ENCODE measurements around the gene CACNB3.

Gene CACNB3

DNA sequence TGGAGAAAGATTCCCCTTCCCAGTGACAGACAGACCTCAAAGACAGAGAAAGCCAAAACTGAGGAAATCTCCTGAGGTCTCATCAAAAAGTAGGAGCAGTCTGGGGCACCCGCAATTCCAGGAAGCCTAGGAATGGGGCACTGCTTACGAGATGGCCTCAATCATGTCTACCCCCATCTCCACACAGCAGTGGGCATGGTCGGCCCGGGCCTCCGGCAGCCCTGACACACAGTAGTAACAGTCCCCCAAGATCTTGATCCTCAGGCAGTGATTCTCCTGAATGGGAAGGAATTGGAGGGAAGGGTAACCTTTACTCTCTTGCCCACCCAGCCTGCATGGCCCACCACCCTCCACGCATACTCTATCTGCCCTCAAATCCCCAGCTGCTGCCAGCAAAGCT, 41.3 kb upstream of the CACNB3 start:
- Histone ChIP-seq H3K79me2 (ENCODE audit: low read length) (no peaks in the 10 kb centered on the region), H3K4me3 (ENCODE audit: low read length) (no peak overlapping the region), H3K27ac (ENCODE audit: low read length) (no peak overlapping the region), H3K36me3 (replicated peaks; ENCODE audit: low read depth, low read length) (no peaks in the 10 kb centered on the region), H3K27me3 (ENCODE audit: low read depth, low read length) (no peaks in the 10 kb centered on the region), H4K20me1 (ENCODE audit: insufficient read depth, low read length) (no peaks in the 10 kb centered on the region), H3K9ac (ENCODE audit: low read length) (no peak overlapping the region), H3K9me3 (ENCODE audit: insufficient read depth, low read length) (no peaks in the 10 kb centered on the region), H2AFZ (ENCODE audit: low read depth, low read length) (no peak overlapping the region), H3K4me2 (ENCODE audit: low read length) (no peak overlapping the region), H3K4me1 (ENCODE audit: low read length) (peaks cover 10% of the 10 kb centered on the region)
- TF ChIP-seq CTCF (IDR thresholded peaks at IDR 0.05; ENCODE audit: low read depth, low read length) (no peak), EZH2phosphoT487 (IDR thresholded peaks at IDR 0.05; ENCODE audit: low read depth) (no peak)

GRCh38 chr12:48777501-48778400, 40.5 kb upstream of the CACNB3 start:
- no peak overlapping the region for H3K4me2 ChIP-seq (ENCODE audit: low read length)
- H3K4me1 ChIP-seq (ENCODE audit: low read length), result peaks cover 7% of the 10 kb centered on the region
- no peaks in the 10 kb centered on the region for H3K36me3 ChIP-seq (replicated peaks; ENCODE audit: low read depth, low read length)
- H3K4me3 ChIP-seq (ENCODE audit: low read length), result no peak overlapping the region
- no peak overlapping the region for H2AFZ ChIP-seq (ENCODE audit: low read depth, low read length)
- H3K27ac ChIP-seq (ENCODE audit: low read length), result no peak overlapping the region
- H3K9me3 ChIP-seq (ENCODE audit: insufficient read depth, low read length), result no peaks in the 10 kb centered on the region
- H3K79me2 ChIP-seq (ENCODE audit: low read length), result no peaks in the 10 kb centered on the region
- TF ChIP-seq CTCF (IDR thresholded peaks at IDR 0.05; ENCODE audit: low read depth, low read length) (no peak), EZH2phosphoT487 (IDR thresholded peaks at IDR 0.05; ENCODE audit: low read depth) (no peak)
- no peaks in the 10 kb centered on the region for H3K27me3 ChIP-seq (ENCODE audit: low read depth, low read length)
- H4K20me1 ChIP-seq (ENCODE audit: insufficient read depth, low read length), result no peaks in the 10 kb centered on the region
- H3K9ac ChIP-seq (ENCODE audit: low read length), result no peak overlapping the region

DNA sequence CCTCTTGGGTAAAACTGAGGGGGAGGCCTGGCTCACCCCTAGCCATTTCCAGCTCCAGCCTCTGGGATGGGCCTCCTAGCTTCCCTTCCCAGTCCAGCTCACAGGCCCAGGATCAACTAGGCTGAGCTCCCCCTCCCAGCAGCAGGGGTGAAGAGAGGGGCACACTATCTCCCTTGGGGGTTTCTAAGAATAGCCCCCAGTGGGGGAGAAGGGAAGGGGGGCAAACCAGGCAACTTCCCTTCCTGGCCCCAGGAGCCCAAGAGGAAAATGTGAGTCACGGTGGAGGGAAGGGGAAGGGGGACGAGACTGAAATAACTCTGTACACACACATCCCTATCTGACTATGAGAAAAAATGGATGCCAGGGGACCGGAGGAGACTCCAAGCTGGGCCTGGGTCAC, 38.4 kb upstream of the CACNB3 start:
- Histone ChIP-seq H3K27me3 (ENCODE audit: low read depth, low read length) (no peaks in the 10 kb centered on the region), H3K4me2 (ENCODE audit: low read length) (no peak overlapping the region), H2AFZ (ENCODE audit: low read depth, low read length) (no peak overlapping the region), H3K4me1 (ENCODE audit: low read length) (no peaks in the 10 kb centered on the region), H3K4me3 (ENCODE audit: low read length) (no peak overlapping the region), H3K36me3 (replicated peaks; ENCODE audit: low read depth, low read length) (no peaks in the 10 kb centered on the region), H3K27ac (ENCODE audit: low read length) (no peak overlapping the region), H3K9me3 (ENCODE audit: insufficient read depth, low read length) (no peaks in the 10 kb centered on the region), H3K79me2 (ENCODE audit: low read length) (no peaks in the 10 kb centered on the region), H3K9ac (ENCODE audit: low read length) (no peak overlapping the region), H4K20me1 (ENCODE audit: insufficient read depth, low read length) (no peaks in the 10 kb centered on the region)
- TF ChIP-seq EZH2phosphoT487 (IDR thresholded peaks at IDR 0.05; ENCODE audit: low read depth) (no peak), CTCF (IDR thresholded peaks at IDR 0.05; ENCODE audit: low read depth, low read length) (no peak)

- Histone ChIP-seq H3K4me2 (ENCODE audit: low read length) (no peak overlapping the region), H4K20me1 (ENCODE audit: insufficient read depth, low read length) (no peaks in the 10 kb centered on the region), H3K27ac (ENCODE audit: low read length) (no peak overlapping the region), H3K4me3 (ENCODE audit: low read length) (no peak overlapping the region), H3K79me2 (ENCODE audit: low read length) (no peaks in the 10 kb centered on the region), H3K9ac (ENCODE audit: low read length) (no peak overlapping the region), H3K9me3 (ENCODE audit: insufficient read depth, low read length) (no peaks in the 10 kb centered on the region), H3K36me3 (replicated peaks; ENCODE audit: low read depth, low read length) (no peaks in the 10 kb centered on the region), H3K27me3 (ENCODE audit: low read depth, low read length) (no peaks in the 10 kb centered on the region), H3K4me1 (ENCODE audit: low read length) (no peaks in the 10 kb centered on the region), H2AFZ (ENCODE audit: low read depth, low read length) (no peak overlapping the region)
- TF ChIP-seq CTCF (IDR thresholded peaks at IDR 0.05; ENCODE audit: low read depth, low read length) (no peak), EZH2phosphoT487 (IDR thresholded peaks at IDR 0.05; ENCODE audit: low read depth) (no peak)
Observed at GRCh38 chr12:48780381-48781025, 37.8 kb upstream of the CACNB3 start.

Measured in OCI-LY3 (cell line).